Measurements from ENCODE around the gene PDE4B. TPM values are rescaled to one million over a fixed set of nuclear protein-coding genes. Genes with fewer than 3 reads are reported as not detected.

Gene PDE4B
- total RNA-seq, 2 donors from 2014 or later = 14.0 to 17.1 TPM

GRCh38 chr1:66366634-66367033 lies 573.9 kb downstream of the PDE4B start:
- no peak for DNase-seq (ENCODE audit: low spot score)
- intact Hi-C loops (cut with DNase I) = no loop called here

- intact Hi-C loops (cut with DNase I) = no loop called here
Observed at GRCh38 chr1:66367369-66367768, 574.7 kb downstream of the PDE4B start.

GRCh38 chr1:66368261-66368660 lies 575.6 kb downstream of the PDE4B start:
- DNase-seq (ENCODE audit: low spot score) = no peak
- intact Hi-C loops (cut with DNase I) = no loop called here

More at GRCh38 chr1:66367369-66367768, 574.7 kb downstream of the PDE4B start:
- no peak for DNase-seq (ENCODE audit: low spot score)

- DNase-seq (ENCODE audit: low spot score) = no peak
- intact Hi-C loops (cut with DNase I) = no loop called here
Observed at GRCh38 chr1:66370462-66370971, 577.8 kb downstream of the PDE4B start.

- DNase-seq (ENCODE audit: low spot score) = no peak
- intact Hi-C loops (cut with DNase I) = no loop called here
Observed at GRCh38 chr1:66371233-66372005, 578.7 kb downstream of the PDE4B start.

- intact Hi-C loops (cut with DNase I) = no loop called here
- DNase-seq (ENCODE audit: low spot score) = no peak
Observed at GRCh38 chr1:66372522-66373101, 579.9 kb downstream of the PDE4B start.

GRCh38 chr1:66373157-66373591 lies 580.5 kb downstream of the PDE4B start:
- intact Hi-C loops (cut with DNase I) = no loop called here
- DNase-seq (ENCODE audit: low spot score) = no peak

GRCh38 chr1:66374148-66374547 lies 581.5 kb downstream of the PDE4B start:
- intact Hi-C loops (cut with DNase I) = no loop called here
- no peak for DNase-seq (ENCODE audit: low spot score)

GRCh38 chr1:66374561-66375111 lies 581.9 kb downstream of the PDE4B start:
- intact Hi-C loops (cut with DNase I) = no loop called here
- DNase-seq (ENCODE audit: low spot score) = no peak

GRCh38 chr1:66375125-66375524 lies 582.4 kb downstream of the PDE4B start:
- intact Hi-C loops (cut with DNase I) = no loop called here
- DNase-seq (ENCODE audit: low spot score) = no peak

GRCh38 chr1:66380452-66381212 lies 587.9 kb downstream of the PDE4B start:
- no peak for DNase-seq (ENCODE audit: low spot score)
- intact Hi-C loops (cut with DNase I) = no loop called here

- DNase-seq (ENCODE audit: low spot score) = no peak
- intact Hi-C loops (cut with DNase I) = no loop called here
Observed at GRCh38 chr1:66381621-66382275, 589.1 kb downstream of the PDE4B start.

- intact Hi-C loops (cut with DNase I) = no loop called here
- DNase-seq (ENCODE audit: low spot score) = no peak
Observed at GRCh38 chr1:66383168-66383567, 590.5 kb downstream of the PDE4B start.

- intact Hi-C loops (cut with DNase I) = no loop called here
Observed at GRCh38 chr1:66383611-66384010, 590.9 kb downstream of the PDE4B start.

GRCh38 chr1:66384258-66384921 lies 591.7 kb downstream of the PDE4B start:
- no peak for DNase-seq (ENCODE audit: low spot score)
- intact Hi-C loops (cut with DNase I) = no loop called here

More at GRCh38 chr1:66383611-66384010, 590.9 kb downstream of the PDE4B start:
- DNase-seq (ENCODE audit: low spot score) = no peak

- intact Hi-C loops (cut with DNase I) = no loop called here
- no peak for DNase-seq (ENCODE audit: low spot score)
Observed at GRCh38 chr1:66386712-66387111, 594.0 kb downstream of the PDE4B start.

- intact Hi-C loops (cut with DNase I) = no loop called here
- no peak for DNase-seq (ENCODE audit: low spot score)
Observed at GRCh38 chr1:66388913-66389312, 596.2 kb downstream of the PDE4B start.

GRCh38 chr1:66393586-66394287 lies 601.0 kb downstream of the PDE4B start:
- DNase-seq (ENCODE audit: low spot score) = no peak
- intact Hi-C loops (cut with DNase I) = loop anchor here in 1 of 2 donors (10.0 kb wide), 1 partner anchor 51 kb away; no protein-coding TSS in a partner anchor
